ENCODE results near the gene TTLL11.

GRCh38 chr9:121945849-121946248, 147.3 kb downstream of the TTLL11 start:
- no peak for TF ChIP-seq CTCF (conservative IDR thresholded peaks at IDR 0.05)
- no peak for TF ChIP-seq EZH2 (IDR thresholded peaks at IDR 0.05; ENCODE audit: low read depth)

All from PC-9 (cell line).